GM23338 (cell line): ENCODE results near the gene CTTNBP2. TPM values are rescaled to one million over a fixed set of nuclear protein-coding genes. Genes with fewer than 3 reads are reported as not detected.

Experiments
- ATAC-seq: fragments of 200-7000 bp; cut with Tn5 transposase; 3 replicates; pipeline ENCODE4 v1.9.1; 2020
- DNase-seq: peaks from one replicate; pipeline ENCODE4 v3.0.0-alpha.2; 2015; ENCODE audit warnings: low spot score
- H2AFZ ChIP-seq: fragments of 200-600 bp; sonication (generic); 2 replicates; pipeline ENCODE4 v1.8.0; 2016; ENCODE audit warnings: antibody characterized with exemption, mild to moderate bottlenecking, moderate library complexity
- H3F3A ChIP-seq: fragments of 200-600 bp; sonication (generic); replicated peaks from 2 replicates; pipeline ENCODE4 v1.8.0; 2017; ENCODE audit warnings: antibody characterized with exemption, mixed run types, low read depth
- H3K27ac ChIP-seq: fragments of 200-600 bp; sonication (generic); 2 replicates; pipeline ENCODE4 v1.6.1; 2016; ENCODE audit warnings: low read depth
- H3K27me3 ChIP-seq: fragments of 200-600 bp; sonication (generic); 2 replicates; pipeline ENCODE4 v1.8.0; 2016; ENCODE audit warnings: mild to moderate bottlenecking, mixed run types, moderate library complexity; ENCODE audit not compliant: insufficient read depth
- H3K36me3 ChIP-seq: fragments of 200-600 bp; sonication (generic); 2 replicates; pipeline ENCODE4 v1.8.0; 2016; ENCODE audit warnings: mild to moderate bottlenecking; ENCODE audit not compliant: insufficient read depth
- H3K4me1 ChIP-seq: fragments of 200-600 bp; sonication (generic); 2 replicates; pipeline ENCODE4 v1.8.0; 2016; ENCODE audit warnings: mild to moderate bottlenecking, moderate library complexity; ENCODE audit not compliant: insufficient read depth
- H3K4me2 ChIP-seq: fragments of 200-600 bp; sonication (generic); 2 replicates; pipeline ENCODE4 v1.7.1; 2017; ENCODE audit warnings: mixed run types
- H3K4me3 ChIP-seq: fragments of 200-600 bp; sonication (generic); 2 replicates; pipeline ENCODE4 v1.6.1; 2016; ENCODE audit warnings: mixed run types
- H3K79me2 ChIP-seq: fragments of 200-600 bp; sonication (generic); replicated peaks from 2 replicates; pipeline ENCODE4 v1.8.0; 2017; ENCODE audit warnings: mild to moderate bottlenecking; ENCODE audit not compliant: insufficient read depth
- H3K9me2 ChIP-seq: fragments of 200-600 bp; sonication (generic); 2 replicates; pipeline ENCODE4 v1.8.0; 2017; ENCODE audit not compliant: insufficient read depth
- H4K20me1 ChIP-seq: fragments of 200-600 bp; sonication (generic); replicated peaks from 2 replicates; pipeline ENCODE4 v1.8.0; 2017; ENCODE audit warnings: mild to moderate bottlenecking; ENCODE audit not compliant: insufficient read depth
- H3K27ac Mint-ChIP-seq: 2 replicates; pipeline ENCODE4 v1.8.0; 2020; ENCODE audit warnings: inconsistent platforms, mild to moderate bottlenecking, moderate library complexity, mixed read lengths
- H3K27me3 Mint-ChIP-seq: 3 replicates; pipeline ENCODE4 v1.8.0; 2022; ENCODE audit warnings: low read depth, mild to moderate bottlenecking, moderate library complexity, mixed read lengths, inconsistent platforms; ENCODE audit not compliant: insufficient read depth, poor library complexity
- H3K36me3 Mint-ChIP-seq: 3 replicates; pipeline ENCODE4 v1.8.0; 2021; ENCODE audit warnings: low read depth, mild to moderate bottlenecking, inconsistent platforms, moderate library complexity, mixed read lengths
- H3K4me1 Mint-ChIP-seq: 3 replicates; pipeline ENCODE4 v1.8.0; 2020; ENCODE audit warnings: mild to moderate bottlenecking, inconsistent platforms, mixed read lengths
- H3K4me3 Mint-ChIP-seq: 3 replicates; pipeline ENCODE4 v1.8.0; 2021; ENCODE audit warnings: moderate library complexity, mild to moderate bottlenecking, inconsistent platforms, mixed read lengths
- H3K9me3 Mint-ChIP-seq: 3 replicates; pipeline ENCODE4 v1.8.0; 2020; ENCODE audit warnings: moderate library complexity, mild to moderate bottlenecking, inconsistent platforms, mixed read lengths
- CREB1 ChIP-seq: fragments of 250-450 bp; sonication (Bioruptor Pico); IDR thresholded peaks from 2 replicates; pipeline ENCODE4 v1.5.0; 2020; ENCODE audit warnings: low read depth, mild to moderate bottlenecking, moderate library complexity
- CTCF ChIP-seq, 2 experiments: fragments of 200-600 bp in 1 of 2; sonication (generic) in 1 of 2; conservative IDR thresholded peaks; 2 replicates each; pipeline versions ENCODE4 v1.5.1 to v1.6.1; 2016 to 2017; ENCODE audit warnings: antibody characterized with exemption in 2 of 2, low read depth in 2 of 2, mild to moderate bottlenecking in 2 of 2, moderate library complexity in 1 of 2
- EZH2phosphoT487 ChIP-seq: fragments of 200-600 bp; sonication (generic); IDR thresholded peaks from one replicate; pipeline ENCODE4 v1.8.1; 2018; ENCODE audit warnings: antibody characterized with exemption; ENCODE audit not compliant: unreplicated experiment
- NANOG ChIP-seq: IDR thresholded peaks from 2 replicates; pipeline ENCODE4 v1.6.1; 2016; ENCODE audit warnings: antibody characterized with exemption, borderline replicate concordance
- POLR2AphosphoS5 ChIP-seq: IDR thresholded peaks from 2 replicates; pipeline ENCODE4 v1.6.1; 2016; ENCODE audit warnings: antibody characterized with exemption, low read depth
- REST ChIP-seq: IDR thresholded peaks from one replicate; pipeline ENCODE4 v1.6.1; 2018; ENCODE audit warnings: antibody characterized with exemption; ENCODE audit not compliant: unreplicated experiment
- STAT1 ChIP-seq: IDR thresholded peaks from one replicate; pipeline ENCODE4 v1.6.1; 2016; ENCODE audit warnings: antibody characterized with exemption; ENCODE audit not compliant: unreplicated experiment
- ZNF114 ChIP-seq: fragments of 250-450 bp; sonication (Bioruptor Pico); IDR thresholded peaks from 2 replicates; pipeline ENCODE4 v1.5.0; 2020; ENCODE audit warnings: mild to moderate bottlenecking, moderate library complexity
- polyA plus RNA-seq: library from polyadenylated mRNA; unstranded; fragments of >200 nt; fragmentation: Nextera tagmentation; extraction: Ambion mirVana; gene quantifications from 2 replicates; pipeline ENCODE4 v1.2.1, GENCODE V29; 2016
- total RNA-seq: library from RNA; depleted of rRNA; stranded (reverse); fragments of >200 nt; shearing (Covaris generic); gene quantifications from 2 replicates; pipeline ENCODE4 v1.2.3, GENCODE V29; 2014

Gene CTTNBP2
- total and polyA plus RNA-seq, 2 experiments from 2014 or later: 26.8 to 30.7 TPM

- TF ChIP-seq CTCF (conservative IDR thresholded peaks at IDR 0.05; ENCODE audit: low read depth in 2 of 2): no peak
- no peak for TF ChIP-seq REST
- no peak for TF ChIP-seq ZNF114 (CRISPR knock-in tag)
- TF ChIP-seq EZH2phosphoT487: no peak
These were observed 1.9 kb downstream of the CTTNBP2 start (continued) for GRCh38 chr7:117871401-117871777.

GRCh38 chr7:117870448-117871130 is 2.7 kb downstream of the CTTNBP2 start:
- H3K36me3 Mint-ChIP-seq: no peaks in the 10 kb centered on the region; the same call in 2 of the 3 replicates
- Histone ChIP-seq H2AFZ (no peak overlapping the region), H3F3A (no peaks in the 10 kb centered on the region), H3K9me2 (no peaks in the 10 kb centered on the region), H3K4me1 (peaks cover 56% of the 10 kb centered on the region), H3K27ac (no peak overlapping the region), H3K4me2 (peak overlapping the region; percentile 89), H3K4me3 (peak overlapping the region; percentile 76), H4K20me1 (no peaks in the 10 kb centered on the region), H3K79me2 (peaks cover 62% of the 10 kb centered on the region), H3K27me3 (no peaks in the 10 kb centered on the region), H3K36me3 (no peaks in the 10 kb centered on the region)
- H3K9me3 Mint-ChIP-seq: no peaks in the 10 kb centered on the region
- peaks cover 10% of the 10 kb centered on the region for H3K27me3 Mint-ChIP-seq
- peaks cover 77% of the 10 kb centered on the region for H3K4me1 Mint-ChIP-seq
- no peak for DNase-seq
- no peak for ATAC-seq
- no peak overlapping the region for H3K27ac Mint-ChIP-seq
- peak overlapping the region; percentile 83 for H3K4me3 Mint-ChIP-seq
- no peak for TF ChIP-seq NANOG

- DNase-seq: no peak
- Histone ChIP-seq H3K9me2 (no peaks in the 10 kb centered on the region), H3K27ac (no peak overlapping the region), H2AFZ (no peak overlapping the region), H3K27me3 (no peaks in the 10 kb centered on the region), H4K20me1 (no peaks in the 10 kb centered on the region), H3K4me3 (no peak overlapping the region), H3K4me2 (peak overlapping the region; percentile 89; the same call in 1 of the 2 replicates), H3K79me2 (peaks cover 71% of the 10 kb centered on the region), H3F3A (no peaks in the 10 kb centered on the region), H3K36me3 (no peaks in the 10 kb centered on the region), H3K4me1 (peaks cover 49% of the 10 kb centered on the region)
- no peak overlapping the region for H3K4me3 Mint-ChIP-seq
- H3K4me1 Mint-ChIP-seq: peaks cover 66% of the 10 kb centered on the region
- no peaks in the 10 kb centered on the region; the same call in 2 of the 3 replicates for H3K36me3 Mint-ChIP-seq
- peaks cover 9% of the 10 kb centered on the region for H3K27me3 Mint-ChIP-seq
- H3K27ac Mint-ChIP-seq: no peak overlapping the region
- no peak for TF ChIP-seq EZH2phosphoT487
- no peak for TF ChIP-seq NANOG
- no peak for TF ChIP-seq STAT1
- TF ChIP-seq ZNF114 (CRISPR knock-in tag): no peak
- TF ChIP-seq REST: no peak
- no peak for TF ChIP-seq POLR2AphosphoS5
- TF ChIP-seq CREB1 (CRISPR knock-in tag): no peak
- no peak for ATAC-seq
- no peaks in the 10 kb centered on the region for H3K9me3 Mint-ChIP-seq
These were observed 3.9 kb downstream of the CTTNBP2 start for GRCh38 chr7:117869374-117869773.
